Gastroesophageal sphincter (tissue), 4 donors: ENCODE results near the gene MAGEB17. TPM values are rescaled to one million over a fixed set of nuclear protein-coding genes. Genes with fewer than 3 reads are reported as not detected.
A peak's percentile ranks its signal among the peaks of the same experiment; 100 is the strongest.

Experiments
- ATAC-seq: fragments of 150-250 bp; one replicate; pipeline ENCODE4 v1.9.1; 2016; ENCODE audit warnings: mild to moderate bottlenecking, moderate library complexity
- H3K27ac ChIP-seq, 4 donors: fragments of 200-600 bp; sonication (generic) in 3 of 4; 1 replicate in 3 of 4; 2 replicates in 1 of 4; pipeline ENCODE4 v1.5.1; 2016 to 2019
- H3K27me3 ChIP-seq: fragments of 200-600 bp; sonication (generic); one replicate; pipeline ENCODE4 v1.5.1; 2019
- H3K36me3 ChIP-seq, 2 donors: fragments of 200-600 bp; sonication (generic); one replicate each; pipeline ENCODE4 v1.5.1; 2019; ENCODE audit warnings: control low read depth in 1 of 2
- H3K4me1 ChIP-seq, 3 donors: fragments of 200-600 bp; sonication (generic); 1 replicate in 2 of 3; 2 replicates in 1 of 3; pipeline ENCODE4 v1.5.1; 2016 to 2019; ENCODE audit warnings: control low read depth in 2 of 3
- H3K4me3 ChIP-seq, 2 donors: fragments of 200-600 bp; sonication (generic); one replicate each; pipeline ENCODE4 v1.5.1; 2019; ENCODE audit warnings: mild to moderate bottlenecking in 1 of 2, moderate library complexity in 1 of 2
- H3K9me3 ChIP-seq, 3 donors: fragments of 200-600 bp; sonication (generic); one replicate each; pipeline ENCODE4 v1.5.1; 2017 to 2019; ENCODE audit warnings: control low read depth in 2 of 3
- EP300 ChIP-seq: sonication (generic); formaldehyde crosslinking; IDR thresholded peaks from one replicate; pipeline ENCODE4 v1.6.1; 2017; ENCODE audit warnings: antibody characterized with exemption, mild to moderate bottlenecking
- POLR2A ChIP-seq, 2 donors: fragments of 450-650 bp; IDR thresholded peaks; one replicate each; pipeline ENCODE4 v1.6.1; 2017; ENCODE audit warnings: antibody characterized with exemption in 2 of 2, mild to moderate bottlenecking in 2 of 2, moderate library complexity in 1 of 2
- POLR2AphosphoS5 ChIP-seq: sonication (generic); formaldehyde crosslinking; IDR thresholded peaks from one replicate; pipeline ENCODE4 v1.6.1; 2017; ENCODE audit warnings: antibody characterized with exemption
- WGBS, 2 donors: methylation state at CpG; one replicate each; pipeline ENCODE4 v1.1.5; 2018; ENCODE audit warnings: low coverage in 1 of 2; 5-methylcytosine and 5-hydroxymethylcytosine counted together
- total RNA-seq, 4 donors: library from RNA; depleted of rRNA; stranded (reverse); fragments of >200 nt; gene quantifications; one replicate each; pipeline ENCODE4 v1.1.0, GENCODE V29; 2016
- TF ChIP-seq, protein P1 (sequence below), 4 experiments: fragments of 200-600 bp in 2 of 4; fragments of 450-650 bp in 2 of 4; sonication (generic) in 1 of 4; IDR thresholded peaks; one replicate each; pipeline ENCODE4 v1.5.1; 2017 to 2019; ENCODE audit warnings: antibody characterized with exemption in 4 of 4, mild to moderate bottlenecking in 2 of 4, moderate library complexity in 2 of 4

Gene MAGEB17
- total RNA-seq, 4 donors from 2014 or later: 1.4 to 2.4 (median 1.9) TPM; not detected in 1

DNA sequence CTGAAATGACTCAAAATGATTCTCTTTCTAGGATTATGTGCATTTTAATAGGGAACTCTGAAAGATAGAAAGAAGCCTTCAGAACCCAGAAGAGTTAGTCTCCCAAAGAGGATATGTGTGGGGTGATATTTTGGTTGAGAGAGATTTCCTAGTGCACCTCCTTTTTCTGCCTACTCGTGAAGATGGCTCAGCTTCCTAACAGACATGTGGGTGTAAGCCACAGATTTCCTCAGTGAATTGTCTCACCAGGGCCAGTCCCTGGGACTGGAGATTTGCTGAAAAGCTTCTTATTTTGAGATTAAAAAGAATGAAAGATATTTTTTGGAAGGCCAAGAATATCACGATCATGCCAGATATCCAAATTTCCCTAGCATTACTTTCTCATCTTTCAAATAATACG is 42.8 kb downstream of the MAGEB17 start:
- TF ChIP-seq POLR2AphosphoS5 (no peak), EP300 (no peak)
- TF ChIP-seq, protein P1, sequence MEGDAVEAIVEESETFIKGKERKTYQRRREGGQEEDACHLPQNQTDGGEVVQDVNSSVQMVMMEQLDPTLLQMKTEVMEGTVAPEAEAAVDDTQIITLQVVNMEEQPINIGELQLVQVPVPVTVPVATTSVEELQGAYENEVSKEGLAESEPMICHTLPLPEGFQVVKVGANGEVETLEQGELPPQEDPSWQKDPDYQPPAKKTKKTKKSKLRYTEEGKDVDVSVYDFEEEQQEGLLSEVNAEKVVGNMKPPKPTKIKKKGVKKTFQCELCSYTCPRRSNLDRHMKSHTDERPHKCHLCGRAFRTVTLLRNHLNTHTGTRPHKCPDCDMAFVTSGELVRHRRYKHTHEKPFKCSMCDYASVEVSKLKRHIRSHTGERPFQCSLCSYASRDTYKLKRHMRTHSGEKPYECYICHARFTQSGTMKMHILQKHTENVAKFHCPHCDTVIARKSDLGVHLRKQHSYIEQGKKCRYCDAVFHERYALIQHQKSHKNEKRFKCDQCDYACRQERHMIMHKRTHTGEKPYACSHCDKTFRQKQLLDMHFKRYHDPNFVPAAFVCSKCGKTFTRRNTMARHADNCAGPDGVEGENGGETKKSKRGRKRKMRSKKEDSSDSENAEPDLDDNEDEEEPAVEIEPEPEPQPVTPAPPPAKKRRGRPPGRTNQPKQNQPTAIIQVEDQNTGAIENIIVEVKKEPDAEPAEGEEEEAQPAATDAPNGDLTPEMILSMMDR (IDR thresholded peaks at IDR 0.05): no peak
- no peaks in the 10 kb centered on the region for H3K36me3 ChIP-seq
- no peak overlapping the region for H3K4me3 ChIP-seq
- 56 to 90% methylated on average over 3 of the region's 3 CpGs for WGBS, 2 donors
- no peak overlapping the region for H3K27ac ChIP-seq
- no peaks in the 10 kb centered on the region for H3K27me3 ChIP-seq
- no peaks in the 10 kb centered on the region for H3K4me1 ChIP-seq
- no peak for ATAC-seq
- H3K9me3 ChIP-seq: no peaks in the 10 kb centered on the region

DNA sequence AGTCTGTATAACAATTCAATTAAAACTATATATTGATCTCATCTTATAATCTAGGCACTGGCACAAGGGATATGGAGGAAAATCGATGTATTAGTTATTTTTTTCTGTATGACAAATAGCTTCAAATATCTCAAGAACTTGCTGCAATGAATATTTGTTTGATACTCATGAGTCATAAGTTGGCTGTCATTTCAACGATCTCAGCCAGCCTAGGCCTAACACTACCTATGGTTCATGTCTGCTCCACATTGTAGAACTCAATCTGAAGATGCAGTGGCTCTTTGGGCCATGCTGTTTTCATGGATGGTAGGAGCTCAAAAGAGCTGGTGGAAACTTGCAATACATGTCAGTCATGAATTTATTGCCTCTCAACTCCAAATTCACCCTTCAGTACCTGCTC is 44.7 kb downstream of the MAGEB17 start:
- TF ChIP-seq EP300 (no peak), POLR2A (IDR thresholded peaks at IDR 0.05) (no peak), POLR2AphosphoS5 (no peak)
- TF ChIP-seq, protein P1 (IDR thresholded peaks at IDR 0.05): no peak
- Histone ChIP-seq H3K36me3 (no peaks in the 10 kb centered on the region), H3K4me1 (no peaks in the 10 kb centered on the region), H3K4me3 (no peak overlapping the region), H3K27ac (no peak overlapping the region), H3K9me3 (no peaks in the 10 kb centered on the region), H3K27me3 (no peaks in the 10 kb centered on the region)
- no peak for ATAC-seq
- WGBS, 2 donors: 63 to 76% methylated on average over 1 to 2 of the region's 2 CpGs

- ATAC-seq: no peak
- Histone ChIP-seq H3K4me1 (no peaks in the 10 kb centered on the region), H3K4me3 (no peak overlapping the region), H3K27ac (no peak overlapping the region), H3K36me3 (no peaks in the 10 kb centered on the region), H3K9me3 (no peaks in the 10 kb centered on the region), H3K27me3 (no peaks in the 10 kb centered on the region)
- TF ChIP-seq, protein P1 (IDR thresholded peaks at IDR 0.05): peak in 1 of 4 experiments; percentile 16
- TF ChIP-seq EP300: no peak
- TF ChIP-seq POLR2AphosphoS5: no peak
- no peak for TF ChIP-seq POLR2A (IDR thresholded peaks at IDR 0.05)
Measured at GRCh38 chrX:16212436-16212835, 45.2 kb downstream of the MAGEB17 start.

DNA sequence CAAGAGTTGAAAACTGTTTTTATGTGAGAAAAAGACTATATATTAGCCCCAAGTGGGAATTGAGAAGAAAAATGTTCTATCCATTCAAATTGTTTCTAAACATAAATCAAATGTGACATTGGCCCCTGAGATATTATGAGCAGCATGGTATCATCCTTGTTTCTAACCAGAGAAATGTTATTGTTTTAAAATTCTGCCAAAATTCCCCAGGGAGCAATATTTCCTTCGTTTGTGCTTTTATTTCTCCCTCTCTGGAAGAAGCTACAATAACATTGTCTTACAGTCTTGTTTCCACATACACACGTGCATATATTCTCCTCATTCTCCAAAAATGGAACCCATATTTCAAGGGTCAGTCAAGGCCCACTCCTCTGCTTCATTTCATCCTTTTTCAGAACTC is 46.7 kb downstream of the MAGEB17 start:
- Histone ChIP-seq H3K27me3 (no peaks in the 10 kb centered on the region), H3K4me3 (no peak overlapping the region), H3K4me1 (no peaks in the 10 kb centered on the region), H3K27ac (no peak overlapping the region), H3K36me3 (no peaks in the 10 kb centered on the region), H3K9me3 (no peaks in the 10 kb centered on the region)
- WGBS, 2 donors: 32 to 45% methylated on average over 2 of the region's 2 CpGs
- no peak for ATAC-seq
- no peak for TF ChIP-seq EP300
- TF ChIP-seq POLR2AphosphoS5: no peak
- TF ChIP-seq POLR2A (IDR thresholded peaks at IDR 0.05): no peak
- TF ChIP-seq, protein P1 (IDR thresholded peaks at IDR 0.05): no peak

DNA sequence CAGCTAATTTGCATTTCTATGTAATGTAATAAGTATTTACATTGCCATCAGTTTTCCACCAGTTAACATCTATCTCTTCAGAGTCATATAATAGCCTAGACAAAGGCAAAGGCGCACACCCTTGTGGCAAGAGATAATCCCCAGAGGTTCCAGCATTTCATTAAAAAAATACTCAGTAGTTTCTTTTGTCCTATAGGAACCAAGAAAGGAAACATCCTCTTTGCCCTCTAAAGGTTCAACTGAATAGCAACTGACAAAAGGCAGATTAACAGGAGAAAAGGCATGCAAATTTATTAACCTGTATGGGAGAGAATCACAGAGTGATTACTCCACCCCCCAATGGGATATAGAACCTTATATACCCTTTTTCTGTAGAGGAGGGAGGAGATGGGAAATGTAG is 48.4 kb downstream of the MAGEB17 start:
- H3K4me1 ChIP-seq: no peaks in the 10 kb centered on the region
- no peak overlapping the region for H3K4me3 ChIP-seq
- no peaks in the 10 kb centered on the region for H3K27me3 ChIP-seq
- no peak for ATAC-seq
- TF ChIP-seq, protein P1 (IDR thresholded peaks at IDR 0.05): no peak
- TF ChIP-seq POLR2AphosphoS5: no peak
- no peak for TF ChIP-seq POLR2A (IDR thresholded peaks at IDR 0.05)
- TF ChIP-seq EP300: no peak
- no peaks in the 10 kb centered on the region for H3K36me3 ChIP-seq
- no peak overlapping the region for H3K27ac ChIP-seq
- WGBS, 2 donors: 56 to 100% methylated on average over 1 of the region's 1 CpG
- no peaks in the 10 kb centered on the region for H3K9me3 ChIP-seq

Other genes with a start within 250 kb of the MAGEB17 start
- 10 to 100 TPM in 3 of 4 donors, 1 to 10 TPM in 1; 3.2 to 39.5 (median 16.0) TPM for gene GRPR, start 43.9 kb upstream of the MAGEB17 start, total RNA-seq